Hepatocyte (in vitro differentiated cells): Measurements from ENCODE around the gene BMPR1A. TPM values are rescaled to one million over a fixed set of nuclear protein-coding genes. Genes with fewer than 3 reads are reported as not detected.

ENCODE experiments used
- DNase-seq: peaks from one replicate; pipeline ENCODE4 v3.0.0-alpha.2; 2016; ENCODE audit warnings: low spot score
- H2AFZ ChIP-seq: fragments of 200-600 bp; sonication (generic); 2 replicates; pipeline ENCODE4 v1.6.0; 2016; ENCODE audit warnings: antibody characterized with exemption, mild to moderate bottlenecking
- H3K27ac ChIP-seq: fragments of 200-600 bp; sonication (generic); 2 replicates; pipeline ENCODE4 v1.5.1; 2016; ENCODE audit warnings: mild to moderate bottlenecking
- H3K27me3 ChIP-seq: fragments of 200-600 bp; sonication (generic); 2 replicates; pipeline ENCODE4 v1.6.1; 2016
- H3K36me3 ChIP-seq: fragments of 200-600 bp; sonication (generic); replicated peaks from 2 replicates; pipeline ENCODE4 v1.5.1; 2016; ENCODE audit warnings: low read depth; ENCODE audit not compliant: insufficient read depth
- H3K4me1 ChIP-seq: fragments of 200-600 bp; sonication (generic); 2 replicates; pipeline ENCODE4 v1.5.1; 2016; ENCODE audit warnings: mild to moderate bottlenecking, moderate library complexity; ENCODE audit not compliant: insufficient read depth
- H3K4me2 ChIP-seq: fragments of 200-600 bp; sonication (generic); 2 replicates; pipeline ENCODE4 v1.6.0; 2016
- H3K4me3 ChIP-seq: fragments of 200-600 bp; sonication (generic); 2 replicates; pipeline ENCODE4 v1.5.1; 2016; ENCODE audit warnings: mild to moderate bottlenecking
- H3K79me2 ChIP-seq: fragments of 200-600 bp; sonication (generic); 2 replicates; pipeline ENCODE4 v1.6.0; 2017; ENCODE audit warnings: mild to moderate bottlenecking
- H3K9me2 ChIP-seq: fragments of 200-600 bp; sonication (generic); replicated peaks from 2 replicates; pipeline ENCODE4 v1.6.0; 2017; ENCODE audit warnings: mild to moderate bottlenecking; ENCODE audit not compliant: insufficient read depth
- H3K9me3 ChIP-seq: fragments of 200-600 bp; sonication (generic); 2 replicates; pipeline ENCODE4 v1.5.1; 2016; ENCODE audit warnings: low read depth, mild to moderate bottlenecking
- H4K20me1 ChIP-seq: fragments of 200-600 bp; sonication (generic); 2 replicates; pipeline ENCODE4 v1.6.0; 2016; ENCODE audit warnings: mild to moderate bottlenecking; ENCODE audit not compliant: insufficient read depth, poor library complexity, severe bottlenecking
- EZH2 ChIP-seq: fragments of 200-600 bp; sonication (generic); IDR thresholded peaks from 2 replicates; pipeline ENCODE4 v1.6.1; 2016; ENCODE audit warnings: antibody characterized with exemption, mild to moderate bottlenecking, borderline replicate concordance
- EZH2phosphoT487 ChIP-seq: fragments of 200-600 bp; sonication (generic); IDR thresholded peaks from one replicate; pipeline ENCODE4 v1.6.1; 2018; ENCODE audit warnings: antibody characterized with exemption, mild to moderate bottlenecking, low read depth, moderate library complexity; ENCODE audit not compliant: unreplicated experiment, severe bottlenecking
- WGBS: methylation state at CpG from one replicate; pipeline ENCODE4 v1.1.6; 2016; ENCODE audit warnings: low lambda C conversion rate; ENCODE audit errors: missing lambda C conversion rate; 5-methylcytosine and 5-hydroxymethylcytosine counted together
- polyA plus RNA-seq: library from polyadenylated mRNA; unstranded; fragments of >200 nt; fragmentation: Nextera tagmentation; extraction: Ambion mirVana; gene quantifications from 2 replicates; pipeline ENCODE4 v1.2.1, GENCODE V29; 2016
- total RNA-seq: library from RNA; depleted of rRNA; stranded (reverse); fragments of >200 nt; gene quantifications from 2 replicates; pipeline ENCODE4 v1.2.3, GENCODE V29; 2014
- TF ChIP-seq, protein P1 (sequence below): fragments of 200-600 bp; sonication (generic); IDR thresholded peaks from 2 replicates; pipeline ENCODE4 v1.5.1; 2016; ENCODE audit warnings: antibody characterized with exemption, mild to moderate bottlenecking; ENCODE audit not compliant: poor library complexity

Gene BMPR1A
- total and polyA plus RNA-seq, 2 experiments from 2014 or later, result 25.1 to 58.0 TPM

DNA sequence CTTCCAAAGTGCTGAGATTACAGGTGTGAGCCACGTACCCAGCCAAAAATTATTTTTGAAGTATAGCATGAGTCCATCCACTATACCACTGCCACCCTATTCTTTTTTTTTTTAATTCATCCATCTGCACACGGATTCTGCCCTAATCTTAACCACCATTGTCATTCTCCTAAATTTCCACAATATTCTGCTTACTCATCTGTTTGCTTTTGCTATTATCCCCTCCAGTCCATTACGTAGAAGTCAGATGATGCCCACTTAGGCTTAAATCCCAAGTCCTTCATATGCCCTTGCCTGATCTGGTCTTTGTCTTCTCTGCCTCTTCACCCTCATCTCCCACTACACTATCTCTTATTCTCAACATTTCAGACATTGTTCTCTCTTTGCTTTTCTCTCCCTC, 114.3 kb downstream of the BMPR1A start:
- DNase-seq, result no peak
- Histone ChIP-seq H3K36me3 (no peaks in the 10 kb centered on the region), H3K4me3 (no peak overlapping the region), H4K20me1 (peaks cover 2% of the 10 kb centered on the region), H3K9me3 (no peaks in the 10 kb centered on the region), H3K79me2 (peaks cover 40% of the 10 kb centered on the region), H2AFZ (no peak overlapping the region), H3K4me1 (peaks cover 6% of the 10 kb centered on the region), H3K27ac (no peak overlapping the region), H3K9me2 (no peaks in the 10 kb centered on the region), H3K4me2 (no peak overlapping the region), H3K27me3 (no peaks in the 10 kb centered on the region)
- WGBS, result 91% methylated on average over 3 of the region's 3 CpGs
- TF ChIP-seq EZH2phosphoT487 (no peak), EZH2 (no peak)
- TF ChIP-seq, protein P1, sequence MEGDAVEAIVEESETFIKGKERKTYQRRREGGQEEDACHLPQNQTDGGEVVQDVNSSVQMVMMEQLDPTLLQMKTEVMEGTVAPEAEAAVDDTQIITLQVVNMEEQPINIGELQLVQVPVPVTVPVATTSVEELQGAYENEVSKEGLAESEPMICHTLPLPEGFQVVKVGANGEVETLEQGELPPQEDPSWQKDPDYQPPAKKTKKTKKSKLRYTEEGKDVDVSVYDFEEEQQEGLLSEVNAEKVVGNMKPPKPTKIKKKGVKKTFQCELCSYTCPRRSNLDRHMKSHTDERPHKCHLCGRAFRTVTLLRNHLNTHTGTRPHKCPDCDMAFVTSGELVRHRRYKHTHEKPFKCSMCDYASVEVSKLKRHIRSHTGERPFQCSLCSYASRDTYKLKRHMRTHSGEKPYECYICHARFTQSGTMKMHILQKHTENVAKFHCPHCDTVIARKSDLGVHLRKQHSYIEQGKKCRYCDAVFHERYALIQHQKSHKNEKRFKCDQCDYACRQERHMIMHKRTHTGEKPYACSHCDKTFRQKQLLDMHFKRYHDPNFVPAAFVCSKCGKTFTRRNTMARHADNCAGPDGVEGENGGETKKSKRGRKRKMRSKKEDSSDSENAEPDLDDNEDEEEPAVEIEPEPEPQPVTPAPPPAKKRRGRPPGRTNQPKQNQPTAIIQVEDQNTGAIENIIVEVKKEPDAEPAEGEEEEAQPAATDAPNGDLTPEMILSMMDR, result no peak

DNA sequence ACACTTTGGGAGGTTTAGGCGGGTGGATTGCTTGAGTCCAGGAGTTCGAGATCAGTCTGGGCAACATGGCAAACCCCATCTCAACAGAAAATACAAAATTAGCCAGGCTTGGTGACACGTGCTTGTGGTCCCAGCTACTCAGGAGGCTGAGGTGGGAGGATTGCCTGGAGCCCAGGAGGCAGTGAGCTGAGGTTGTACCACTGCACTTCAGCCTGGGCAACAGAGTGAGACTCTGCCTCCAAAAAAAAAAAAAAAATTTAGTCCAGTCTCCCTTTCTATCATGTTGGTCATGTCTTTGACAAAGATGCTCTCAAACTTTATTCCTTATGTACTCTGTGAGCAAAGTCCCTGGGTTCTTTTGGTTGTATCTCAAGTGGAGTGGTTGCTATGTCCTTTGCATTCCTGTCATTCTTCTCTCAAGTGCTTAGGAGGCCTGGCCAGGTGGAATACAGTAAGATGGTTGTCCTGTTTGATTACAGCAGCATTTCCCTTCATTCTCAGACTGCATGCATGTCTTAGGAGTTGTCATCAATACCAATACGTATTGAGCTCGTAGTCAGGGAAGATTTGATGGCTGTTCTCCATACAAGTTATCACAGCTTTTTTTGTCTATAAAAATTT, 115.3 kb downstream of the BMPR1A start:
- no peak overlapping the region for H3K27ac ChIP-seq

DNA sequence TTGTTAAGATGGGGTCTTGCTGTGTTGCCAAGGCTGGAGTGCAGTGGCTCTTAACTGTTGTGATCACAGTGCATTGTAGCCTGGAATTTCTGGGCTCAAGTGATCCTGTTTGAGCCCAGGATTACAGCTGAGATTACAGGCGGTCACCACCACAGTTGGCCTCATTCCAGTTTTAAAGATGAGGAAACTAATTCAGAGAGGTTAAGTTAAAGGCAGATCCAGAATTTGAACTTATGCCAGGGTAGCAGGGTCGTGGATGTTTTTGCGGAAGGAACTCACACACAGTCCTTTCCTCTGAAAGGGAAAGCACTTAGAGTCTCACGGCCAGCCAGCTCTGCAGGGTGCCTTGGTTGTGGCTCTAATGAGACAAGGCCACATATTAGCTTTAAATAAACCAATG, 116.3 kb downstream of the BMPR1A start:
- H3K4me3 ChIP-seq, result no peak overlapping the region
- no peak overlapping the region for H3K27ac ChIP-seq
- peaks cover 2% of the 10 kb centered on the region for H4K20me1 ChIP-seq
- H3K9me3 ChIP-seq, result no peaks in the 10 kb centered on the region
- TF ChIP-seq EZH2 (no peak), EZH2phosphoT487 (no peak)
- TF ChIP-seq, protein P1, result no peak
- no peaks in the 10 kb centered on the region for H3K36me3 ChIP-seq
- H3K4me1 ChIP-seq, result peaks cover 5% of the 10 kb centered on the region
- WGBS, result 78% methylated on average over 4 of the region's 4 CpGs
- H2AFZ ChIP-seq, result no peak overlapping the region
- H3K27me3 ChIP-seq, result no peaks in the 10 kb centered on the region
- DNase-seq, result no peak
- no peaks in the 10 kb centered on the region for H3K9me2 ChIP-seq
- H3K79me2 ChIP-seq, result peaks cover 36% of the 10 kb centered on the region
- H3K4me2 ChIP-seq, result no peak overlapping the region

More for the DNA sequence above, 115.3 kb downstream of the BMPR1A start:
- Histone ChIP-seq H4K20me1 (peaks cover 2% of the 10 kb centered on the region), H3K36me3 (no peaks in the 10 kb centered on the region), H3K4me1 (peaks cover 6% of the 10 kb centered on the region), H3K79me2 (peaks cover 40% of the 10 kb centered on the region), H2AFZ (no peak overlapping the region), H3K27me3 (no peaks in the 10 kb centered on the region), H3K9me2 (no peaks in the 10 kb centered on the region), H3K4me3 (no peak overlapping the region), H3K4me2 (no peak overlapping the region), H3K9me3 (no peaks in the 10 kb centered on the region)
- DNase-seq, result peak; percentile 20
- WGBS, result 85% methylated on average over 5 of the region's 5 CpGs
- TF ChIP-seq EZH2phosphoT487, result no peak
- TF ChIP-seq, protein P1, result no peak
- no peak for TF ChIP-seq EZH2
